Right hindlimb (tissue), 1 donor: ENCODE measurements around the gene STAT1.

Source experiments
- DNase-seq: peaks from one replicate; pipeline ENCODE4 v3.0.0-alpha.2; 2018

STAT1 gene

DNA sequence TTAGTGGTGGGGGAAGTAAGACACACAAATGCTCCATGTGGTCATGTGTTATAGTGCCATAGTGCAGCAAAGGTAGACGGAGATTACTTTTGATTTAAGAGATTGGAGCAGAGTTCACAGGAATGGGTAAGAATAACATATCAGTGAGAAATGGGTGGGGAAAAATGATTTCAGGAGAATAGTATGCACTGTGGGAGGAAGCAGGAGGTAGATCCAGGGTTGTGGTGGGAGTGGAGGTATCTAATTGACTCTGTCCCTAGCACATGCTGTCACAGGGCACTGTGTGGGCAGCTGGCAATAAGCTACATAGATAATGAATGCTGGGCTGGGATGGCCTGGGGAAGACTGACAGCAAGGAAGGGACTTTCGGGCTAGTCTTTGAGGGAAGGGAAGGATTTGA is 65.3 kb downstream of the STAT1 start:
- no peak for DNase-seq

DNA sequence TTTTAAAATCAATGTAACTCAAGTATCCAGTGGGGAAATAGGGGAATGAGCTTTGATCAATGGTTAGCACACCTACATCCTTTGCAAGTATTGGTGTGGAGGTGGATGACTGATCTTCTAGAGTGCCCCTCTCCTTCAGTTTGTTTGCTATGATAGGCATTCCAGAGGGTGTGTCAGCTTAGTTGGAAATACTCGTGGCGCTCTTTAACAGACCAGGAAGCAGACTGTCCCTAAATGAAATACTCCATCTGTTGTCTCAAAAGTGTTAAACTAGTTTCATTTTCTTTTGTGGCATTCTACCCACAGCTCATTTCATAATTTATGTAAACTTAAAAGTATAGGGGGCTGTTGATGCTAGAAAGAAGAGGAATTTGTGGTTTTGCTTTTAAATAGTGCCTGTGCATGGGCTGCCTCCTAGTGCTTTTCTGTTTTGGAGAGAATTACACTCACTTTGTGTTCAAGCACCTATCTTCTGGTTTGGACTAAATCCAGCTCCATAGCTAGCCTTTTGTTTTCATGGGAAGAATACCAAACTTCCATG is 66.2 kb downstream of the STAT1 start:
- DNase-seq, result no peak

DNA sequence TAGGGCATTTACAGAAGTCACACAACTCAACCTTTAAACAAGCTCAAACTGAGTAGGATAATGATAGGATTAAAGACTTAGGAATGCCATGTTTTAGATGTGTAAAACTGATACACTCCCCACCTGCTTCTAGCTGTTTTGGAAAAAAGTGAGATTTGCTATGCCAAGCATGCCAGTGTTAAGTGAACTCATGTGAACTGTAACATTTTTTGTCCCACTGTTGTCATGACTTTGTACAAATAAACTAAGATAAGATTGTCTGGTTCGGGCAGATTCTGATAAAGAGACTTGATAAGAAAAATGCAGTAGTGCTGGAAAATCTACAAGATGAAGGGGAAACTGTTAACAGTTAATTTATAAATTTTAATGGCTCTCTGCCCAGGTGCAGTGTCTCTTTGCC is 66.8 kb downstream of the STAT1 start:
- no peak for DNase-seq

DNA sequence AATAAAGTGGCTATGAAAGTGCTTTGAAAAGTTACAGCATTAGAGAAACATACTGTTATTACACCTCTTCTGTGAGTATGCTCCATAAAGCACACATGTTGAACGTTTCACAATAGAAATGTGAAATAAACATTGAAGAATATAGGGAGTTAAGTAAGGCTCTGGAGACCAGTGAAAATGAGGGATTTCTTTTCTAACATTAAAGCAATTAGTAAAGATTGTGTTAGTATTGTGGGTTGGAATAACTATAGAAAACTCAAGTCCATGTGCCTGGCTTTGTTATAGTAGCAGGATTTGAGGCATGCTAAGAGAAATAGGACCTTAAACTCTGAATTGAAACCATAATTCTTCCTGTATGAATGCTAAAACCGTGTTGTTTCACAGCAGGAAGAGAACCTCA is 70.3 kb downstream of the STAT1 start:
- no peak for DNase-seq

DNA sequence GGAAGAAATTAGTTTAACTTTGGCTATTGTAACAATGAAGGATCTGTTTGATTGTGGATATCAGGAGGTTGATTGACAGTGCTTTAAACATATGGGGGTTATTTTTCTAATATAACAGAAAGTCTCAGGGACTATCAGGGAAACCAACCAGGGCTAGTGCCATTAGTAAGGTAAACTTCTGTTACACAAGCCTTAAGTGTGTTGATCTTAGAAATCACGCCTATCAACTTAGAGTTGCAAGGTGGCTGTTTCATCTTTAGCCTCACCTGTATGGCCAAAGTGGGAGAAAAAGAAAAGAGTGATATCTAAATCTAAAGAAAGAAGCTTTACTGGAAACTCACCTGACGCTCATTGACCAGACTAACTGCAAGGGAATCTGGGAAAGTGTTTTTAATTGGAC is 71.3 kb downstream of the STAT1 start:
- no peak for DNase-seq

DNA sequence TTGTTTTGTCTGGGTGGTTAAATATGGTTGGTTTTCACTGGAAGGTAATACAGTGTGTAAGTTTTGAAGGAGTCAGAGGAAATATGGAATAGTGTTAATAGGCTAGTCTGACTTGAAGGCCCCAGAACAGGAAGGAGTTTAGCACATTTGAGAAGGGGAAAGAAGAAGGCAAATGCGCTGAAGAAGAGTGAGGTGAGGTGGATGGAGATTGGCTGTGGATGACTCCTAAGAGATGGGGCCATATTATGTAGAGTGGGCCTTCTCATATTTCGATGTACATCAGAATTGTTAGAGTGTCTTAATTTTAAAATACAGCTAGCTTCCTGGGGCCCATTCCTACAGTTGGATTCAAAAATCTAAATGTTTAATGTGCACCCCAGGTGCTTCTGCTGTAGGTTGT is 72.4 kb downstream of the STAT1 start:
- no peak for DNase-seq

DNA sequence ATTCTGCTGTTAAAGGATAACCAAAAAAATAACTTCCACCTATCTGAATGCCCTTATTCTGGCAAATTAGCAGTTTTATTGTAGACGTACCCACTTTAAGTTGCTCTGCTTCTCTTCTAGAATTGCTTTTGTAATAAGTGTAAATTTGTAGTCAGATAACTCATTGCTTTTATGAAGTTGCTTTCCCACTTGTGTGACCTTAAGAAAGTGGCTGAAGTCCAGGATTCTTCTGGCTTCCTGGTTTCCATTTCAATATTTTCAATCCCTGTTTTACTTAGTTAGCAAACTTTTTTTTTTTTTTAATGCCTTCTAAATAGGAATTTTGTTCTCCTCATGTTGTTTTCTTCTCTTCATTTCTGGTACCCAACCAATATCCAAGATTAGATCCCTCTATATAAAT is 73.5 kb downstream of the STAT1 start:
- no peak for DNase-seq

DNA sequence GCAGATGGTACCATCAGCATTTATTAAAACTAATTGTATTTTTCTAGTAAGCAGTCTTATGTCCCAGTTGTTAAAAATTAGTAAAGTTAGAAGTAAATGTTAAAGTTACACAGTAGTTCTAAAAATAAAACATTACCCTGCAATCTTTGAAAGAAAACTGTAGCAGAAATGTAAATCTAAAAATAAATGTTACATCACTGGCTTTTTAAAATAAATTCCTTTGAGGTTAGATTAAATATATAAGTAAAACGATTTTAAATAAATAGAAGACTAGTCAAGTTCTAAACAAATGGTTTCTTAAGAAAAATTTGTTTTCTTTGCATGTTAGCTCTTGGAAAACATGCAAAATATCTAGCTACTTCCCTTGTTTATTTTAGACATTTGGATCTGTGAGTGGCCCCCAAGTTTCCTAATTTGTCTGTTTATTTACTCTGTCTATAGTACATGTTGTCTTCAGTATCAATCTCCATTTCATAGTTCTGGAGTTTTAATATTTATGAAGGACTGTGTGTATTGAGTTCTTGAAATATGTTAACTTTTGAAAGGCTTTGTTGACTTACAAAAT is 75.1 kb downstream of the STAT1 start:
- no peak for DNase-seq

DNA sequence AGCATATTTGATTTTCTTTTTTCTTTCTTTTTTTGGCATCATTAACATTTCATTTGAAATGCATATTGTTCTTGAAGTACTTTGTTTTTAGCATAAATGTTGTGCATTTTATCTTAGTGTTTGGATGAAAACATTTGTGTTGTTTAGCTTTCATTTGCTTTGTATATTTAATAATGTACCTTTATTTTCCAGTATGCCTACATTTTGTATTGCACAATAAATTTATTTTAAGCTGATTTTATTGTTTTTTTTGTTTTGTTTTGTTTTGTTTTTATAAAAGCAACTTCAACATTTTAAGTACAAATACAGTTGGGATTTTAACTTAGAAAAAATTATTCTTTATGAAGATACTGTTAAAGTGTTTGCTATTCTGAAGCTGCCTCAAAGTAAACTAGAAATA is 78.9 kb downstream of the STAT1 start:
- DNase-seq, result no peak

DNA sequence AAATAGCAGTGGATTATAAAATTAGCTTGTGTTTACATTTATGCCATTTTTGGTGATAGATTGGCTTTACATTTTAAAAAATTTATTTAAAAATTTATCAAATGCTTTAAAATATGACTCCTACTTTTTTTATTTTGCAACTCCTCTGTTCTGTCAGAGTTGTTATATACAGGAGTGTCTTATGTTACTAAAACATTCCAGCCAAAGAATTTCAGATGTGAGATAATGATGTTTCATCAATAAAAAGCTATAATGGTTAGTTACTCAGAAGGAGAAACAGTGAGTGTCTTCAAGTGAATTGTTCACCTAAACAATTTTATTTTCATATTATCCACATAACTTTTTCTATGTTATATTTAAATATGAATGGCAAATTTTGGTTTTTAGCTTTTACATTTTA is 80.6 kb downstream of the STAT1 start:
- no peak for DNase-seq

DNA sequence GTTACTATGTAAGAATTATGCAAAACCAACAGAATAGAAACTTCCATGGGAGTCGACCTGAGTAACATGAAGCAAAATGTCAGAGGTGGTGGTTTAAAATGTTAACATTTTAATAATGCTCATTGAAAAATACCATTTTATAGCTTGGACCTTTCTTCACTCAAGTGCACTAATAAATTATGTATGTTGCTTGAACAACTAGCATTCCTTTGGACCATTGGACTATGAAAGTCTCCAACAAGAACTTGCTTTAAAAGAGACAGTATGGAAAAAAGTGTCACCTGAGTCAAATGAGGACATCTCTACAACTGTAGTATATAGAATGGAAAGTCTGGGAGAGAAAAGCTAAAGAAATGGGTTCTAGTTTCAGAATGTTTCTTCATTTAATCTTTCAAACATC is 81.5 kb downstream of the STAT1 start:
- no peak for DNase-seq

DNA sequence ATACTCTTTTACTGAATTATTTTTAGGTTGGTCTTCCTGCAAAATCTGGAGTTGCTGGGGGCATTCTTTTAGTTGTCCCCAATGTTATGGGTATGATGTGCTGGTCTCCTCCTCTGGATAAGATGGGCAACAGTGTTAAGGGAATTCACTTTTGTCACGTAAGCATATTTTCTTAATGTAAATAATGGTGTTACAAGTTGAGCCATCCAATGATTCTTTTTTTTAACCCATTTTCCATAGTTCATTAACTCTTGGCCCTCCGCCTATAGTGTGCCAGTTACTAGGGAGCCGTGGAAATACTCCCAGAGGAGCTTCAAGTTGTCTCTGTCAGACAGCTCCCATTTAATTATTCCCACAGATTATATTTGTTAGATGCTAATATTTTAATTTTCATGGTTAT is 83.6 kb downstream of the STAT1 start:
- DNase-seq, result no peak

DNA sequence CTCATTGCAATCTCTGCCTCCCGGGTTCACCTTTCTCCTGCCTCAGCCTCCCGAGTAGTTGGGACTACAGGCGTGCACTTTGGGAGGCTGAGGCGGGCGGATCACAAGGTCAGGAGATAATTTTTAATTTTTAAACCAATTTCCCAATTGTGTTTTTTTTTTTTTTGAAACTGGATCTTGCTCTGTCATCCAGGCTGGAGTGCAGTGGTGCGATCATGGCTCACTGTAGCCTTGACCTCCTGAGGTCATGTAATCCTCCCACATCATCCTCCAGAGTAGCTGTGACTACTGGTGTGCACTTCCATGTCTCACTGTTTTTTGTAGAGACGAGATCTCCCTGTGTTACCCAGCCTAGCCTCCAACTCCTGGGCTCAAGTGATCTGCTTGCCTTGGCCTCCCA is 84.1 kb downstream of the STAT1 start:
- DNase-seq, result no peak

DNA sequence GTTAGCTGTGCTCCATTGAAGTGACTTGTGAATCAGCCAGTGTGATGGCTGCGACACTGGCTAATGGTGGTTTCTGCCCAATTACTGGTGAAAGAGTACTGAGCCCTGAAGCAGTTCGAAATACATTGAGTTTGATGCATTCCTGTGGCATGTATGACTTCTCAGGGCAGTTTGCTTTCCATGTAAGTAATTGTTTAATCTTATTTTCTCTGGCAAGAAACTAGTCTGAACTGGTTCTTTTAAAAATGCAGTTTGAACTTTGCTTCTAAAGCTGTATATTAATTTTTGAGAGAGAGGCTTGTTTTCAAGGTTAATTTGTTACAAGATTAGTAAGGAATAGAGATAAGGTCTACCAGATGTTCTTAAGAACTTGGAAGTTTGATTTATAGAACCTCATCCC is 86.7 kb downstream of the STAT1 start:
- no peak for DNase-seq

DNA sequence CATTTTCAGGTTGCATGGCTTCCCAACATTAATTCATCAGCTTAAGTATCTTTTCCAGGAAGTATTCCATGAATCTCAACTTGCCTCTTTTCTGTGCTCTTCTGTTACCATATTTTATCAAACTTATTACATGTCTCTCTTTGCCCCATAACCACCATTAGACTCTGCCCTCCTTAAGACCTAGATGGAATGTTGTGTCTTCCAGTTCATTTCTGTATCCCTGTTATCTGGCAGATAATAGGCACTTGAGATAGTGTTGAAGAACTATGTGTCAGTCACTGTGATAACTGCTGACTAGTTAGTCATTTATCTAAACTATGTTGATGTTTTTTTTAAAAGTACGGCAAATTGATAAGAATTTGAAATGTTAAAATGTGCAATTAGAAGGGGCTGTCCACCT is 91.6 kb downstream of the STAT1 start:
- no peak for DNase-seq

DNA sequence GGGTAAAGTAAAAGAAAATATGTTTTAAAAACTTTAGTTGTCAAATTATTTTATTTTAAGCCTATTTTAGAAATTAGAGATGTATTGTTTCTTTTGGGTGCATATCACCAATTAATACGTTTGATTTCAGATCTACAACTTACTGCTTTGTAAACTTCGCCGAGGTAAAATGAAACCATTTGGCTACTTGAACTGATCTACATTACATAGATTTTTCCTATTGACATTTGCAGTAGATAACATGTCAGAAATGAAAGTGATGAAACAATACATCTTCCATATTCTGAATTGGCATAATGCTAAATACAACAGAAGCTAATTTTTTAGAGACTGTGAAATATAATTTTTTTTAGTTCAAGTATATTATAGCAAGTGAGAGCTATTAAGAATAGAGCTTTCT is 93.9 kb downstream of the STAT1 start:
- no peak for DNase-seq
